Mesodermal cell (in vitro differentiated cells): ENCODE results near the gene RAB31.

Experiments used
- H3K27ac ChIP-seq: 2 replicates; pipeline ENCODE4 v1.7.0; 2013; ENCODE audit warnings: mild to moderate bottlenecking, low read depth, low read length, moderate library complexity; ENCODE audit not compliant: severe bottlenecking
- H3K36me3 ChIP-seq: 2 replicates; pipeline ENCODE4 v1.7.1; 2013; ENCODE audit warnings: mild to moderate bottlenecking, low read length, moderate library complexity; ENCODE audit not compliant: control insufficient read depth, insufficient read depth
- H3K4me1 ChIP-seq: one replicate; pipeline ENCODE4 v1.7.1; 2013; ENCODE audit warnings: mild to moderate bottlenecking, low read length; ENCODE audit not compliant: insufficient read depth, control insufficient read depth, poor library complexity, severe bottlenecking
- H3K4me3 ChIP-seq: 2 replicates; pipeline ENCODE4 v1.7.0; 2013; ENCODE audit warnings: low read length, control low read depth, mild to moderate bottlenecking; ENCODE audit not compliant: insufficient read depth, poor library complexity, severe bottlenecking; ENCODE audit errors: extremely low read depth
- H3K9me3 ChIP-seq: 2 replicates; pipeline ENCODE4 v1.7.1; 2013; ENCODE audit warnings: mild to moderate bottlenecking, low read length, moderate library complexity; ENCODE audit not compliant: control insufficient read depth
- WGBS, 2 experiments: methylation state at CpG; one replicate each; pipeline ENCODE4 v1.1.5; 2013; ENCODE audit warnings: missing lambda C conversion rate in 2 of 2; ENCODE audit not compliant: insufficient coverage in 2 of 2; 5-methylcytosine and 5-hydroxymethylcytosine counted together

The RAB31 gene

GRCh38 chr18:9738266-9738969 lies 30.3 kb downstream of the RAB31 start:
- Histone ChIP-seq H3K4me1 (peaks cover 54% of the 10 kb centered on the region), H3K4me3 (no peak overlapping the region), H3K36me3 (peaks cover 33% of the 10 kb centered on the region), H3K9me3 (no peaks in the 10 kb centered on the region), H3K27ac (no peak overlapping the region)
- WGBS, 2 experiments = 100% methylated on average over 4 to 6 of the region's 8 CpGs

GRCh38 chr18:9739516-9739915 lies 31.4 kb downstream of the RAB31 start:
- H3K4me1 ChIP-seq = peaks cover 65% of the 10 kb centered on the region
- WGBS, 2 experiments = 100% methylated on average over 1 of the region's 1 CpG; no CpG with 5 or more reads in 1 of the 2 experiments
- H3K27ac ChIP-seq = no peak overlapping the region
- H3K36me3 ChIP-seq = peaks cover 35% of the 10 kb centered on the region
- H3K9me3 ChIP-seq = no peaks in the 10 kb centered on the region
- H3K4me3 ChIP-seq = no peak overlapping the region

GRCh38 chr18:9740071-9740470 lies 32.0 kb downstream of the RAB31 start:
- Histone ChIP-seq H3K4me3 (no peak overlapping the region), H3K36me3 (peaks cover 35% of the 10 kb centered on the region), H3K9me3 (no peaks in the 10 kb centered on the region), H3K27ac (peak overlapping the region; percentile 37), H3K4me1 (peaks cover 67% of the 10 kb centered on the region)
- WGBS, 2 experiments = 91 to 97% methylated on average over 2 to 4 of the region's 5 CpGs

- Histone ChIP-seq H3K27ac (peak overlapping the region; percentile 98), H3K36me3 (peaks cover 33% of the 10 kb centered on the region), H3K4me1 (peaks cover 56% of the 10 kb centered on the region), H3K4me3 (no peak overlapping the region), H3K9me3 (peaks cover 4% of the 10 kb centered on the region)
- 82 to 91% methylated on average over 5 to 6 of the region's 6 CpGs for WGBS, 2 experiments
Measured at GRCh38 chr18:9741406-9741792, 33.3 kb downstream of the RAB31 start.

- H3K27ac ChIP-seq = peak overlapping the region; percentile 98
- H3K4me3 ChIP-seq = no peak overlapping the region
- peaks cover 51% of the 10 kb centered on the region for H3K4me1 ChIP-seq
- 22 to 29% methylated on average over 11 to 15 of the region's 20 CpGs for WGBS, 2 experiments
- peaks cover 34% of the 10 kb centered on the region for H3K36me3 ChIP-seq
- H3K9me3 ChIP-seq = peaks cover 4% of the 10 kb centered on the region
Measured at GRCh38 chr18:9741793-9742523, 33.9 kb downstream of the RAB31 start.

- peaks cover 4% of the 10 kb centered on the region for H3K9me3 ChIP-seq
- H3K27ac ChIP-seq = peak overlapping the region; percentile 98
- H3K36me3 ChIP-seq = peaks cover 34% of the 10 kb centered on the region
- WGBS, 2 experiments = 42 to 61% methylated on average over 7 to 8 of the region's 8 CpGs
- no peak overlapping the region for H3K4me3 ChIP-seq
- H3K4me1 ChIP-seq = peaks cover 48% of the 10 kb centered on the region
Measured at GRCh38 chr18:9742524-9743131, 34.5 kb downstream of the RAB31 start.

GRCh38 chr18:9743200-9744016 lies 35.3 kb downstream of the RAB31 start:
- peaks cover 45% of the 10 kb centered on the region for H3K4me1 ChIP-seq
- H3K27ac ChIP-seq = peak overlapping the region; percentile 98
- no peak overlapping the region for H3K4me3 ChIP-seq
- peaks cover 31% of the 10 kb centered on the region for H3K36me3 ChIP-seq
- WGBS, 2 experiments = 51 to 52% methylated on average over 4 to 9 of the region's 11 CpGs
- peaks cover 4% of the 10 kb centered on the region for H3K9me3 ChIP-seq

GRCh38 chr18:9746958-9747357 lies 38.9 kb downstream of the RAB31 start:
- H3K36me3 ChIP-seq = peaks cover 52% of the 10 kb centered on the region
- H3K27ac ChIP-seq = no peak overlapping the region
- peaks cover 28% of the 10 kb centered on the region for H3K4me1 ChIP-seq
- peaks cover 4% of the 10 kb centered on the region for H3K9me3 ChIP-seq
- no peak overlapping the region for H3K4me3 ChIP-seq
- no CpG with 5 or more reads among the region's 1 CpG for WGBS, 2 experiments

- H3K9me3 ChIP-seq = peaks cover 4% of the 10 kb centered on the region
- peaks cover 1% of the 10 kb centered on the region for H3K4me1 ChIP-seq
- no peak overlapping the region for H3K27ac ChIP-seq
- no peak overlapping the region for H3K4me3 ChIP-seq
- peaks cover 51% of the 10 kb centered on the region for H3K36me3 ChIP-seq
- WGBS, 2 experiments = 90% methylated on average over 2 to 4 of the region's 4 CpGs
Measured at GRCh38 chr18:9749611-9750010, 41.5 kb downstream of the RAB31 start.

GRCh38 chr18:9750112-9750511 lies 42.0 kb downstream of the RAB31 start:
- Histone ChIP-seq H3K9me3 (peaks cover 4% of the 10 kb centered on the region), H3K36me3 (peaks cover 52% of the 10 kb centered on the region), H3K4me3 (no peak overlapping the region), H3K27ac (no peak overlapping the region), H3K4me1 (peaks cover 4% of the 10 kb centered on the region)
- WGBS, 2 experiments = 93 to 96% methylated on average over 9 to 12 of the region's 12 CpGs
